ENCODE data around the gene PAX7.

PAX7 gene

GRCh38 chr1:18670121-18670867, 39.6 kb downstream of the PAX7 start:
- no peak overlapping the region for H3K4me3 ChIP-seq (ENCODE audit: low read depth, low read length)
- TF ChIP-seq CTCF (IDR thresholded peaks at IDR 0.05; ENCODE audit: low read depth, low read length): no peak

- H3K4me3 ChIP-seq (ENCODE audit: low read depth, low read length): no peak overlapping the region
- TF ChIP-seq CTCF (IDR thresholded peaks at IDR 0.05; ENCODE audit: low read depth, low read length): no peak
These were observed 40.2 kb downstream of the PAX7 start for GRCh38 chr1:18670868-18671225.

GRCh38 chr1:18673976-18674375, 43.3 kb downstream of the PAX7 start:
- H3K4me3 ChIP-seq (ENCODE audit: low read depth, low read length): no peak overlapping the region
- no peak for TF ChIP-seq CTCF (IDR thresholded peaks at IDR 0.05; ENCODE audit: low read depth, low read length)

GRCh38 chr1:18676332-18676781, 45.7 kb downstream of the PAX7 start:
- no peak overlapping the region for H3K4me3 ChIP-seq (ENCODE audit: low read depth, low read length)

GRCh38 chr1:18681423-18681835, 50.8 kb downstream of the PAX7 start:
- TF ChIP-seq CTCF (IDR thresholded peaks at IDR 0.05; ENCODE audit: low read depth, low read length): peak; percentile 35; the same call in 1 of the 2 replicates
- H3K4me3 ChIP-seq (ENCODE audit: low read depth, low read length): no peak overlapping the region

More at GRCh38 chr1:18676332-18676781, 45.7 kb downstream of the PAX7 start:
- TF ChIP-seq CTCF (IDR thresholded peaks at IDR 0.05; ENCODE audit: low read depth, low read length): no peak

- no peak for TF ChIP-seq CTCF (IDR thresholded peaks at IDR 0.05; ENCODE audit: low read depth, low read length)
- H3K4me3 ChIP-seq (ENCODE audit: low read depth, low read length): no peak overlapping the region
These were observed 51.7 kb downstream of the PAX7 start for GRCh38 chr1:18682375-18682774.

- no peak overlapping the region for H3K4me3 ChIP-seq (ENCODE audit: low read depth, low read length)
- no peak for TF ChIP-seq CTCF (IDR thresholded peaks at IDR 0.05; ENCODE audit: low read depth, low read length)
These were observed 53.7 kb downstream of the PAX7 start for GRCh38 chr1:18684303-18684702.
